ENCODE results near the gene C5orf15. TPM values are rescaled to one million over a fixed set of nuclear protein-coding genes. Genes with fewer than 3 reads are reported as not detected.
"Not testable (repeated sequence)": the region's sequence is repeated elsewhere in the genome, so short reads cannot be mapped to it uniquely, and the experiment has no call there.

Gene C5orf15
- total RNA-seq, 3 donors from 2014 or later, result 40.6 to 68.9 (median 41.0) TPM

GRCh38 chr5:133939668-133940067 is 28.8 kb downstream of the C5orf15 start:
- peaks cover 0 to 8% of the 10 kb centered on the region in 2 donors for H3K4me1 ChIP-seq
- no peaks in the 10 kb centered on the region for H3K9me3 ChIP-seq
- no peak overlapping the region for H3K27ac ChIP-seq
- H3K4me3 ChIP-seq, result no peak overlapping the region
- DNase-seq (ENCODE audit: low spot score in 2 of 2), result no peak
- intact Hi-C loops (cut with DNase I; ENCODE audit: low total_unique reads), result no loop called here
- H3K27me3 ChIP-seq, result no peaks in the 10 kb centered on the region
- TF ChIP-seq POLR2AphosphoS5 (IDR thresholded peaks at IDR 0.05), result no peak
- TF ChIP-seq POLR2A (IDR thresholded peaks at IDR 0.05), result no peak
- TF ChIP-seq CTCF (IDR thresholded peaks at IDR 0.05), result no peak
- no peaks in the 10 kb centered on the region for H3K36me3 ChIP-seq

GRCh38 chr5:133938929-133939328 is 29.5 kb downstream of the C5orf15 start:
- intact Hi-C loops (cut with DNase I; ENCODE audit: low total_unique reads), result no loop called here
- Histone ChIP-seq H3K9me3 (no peaks in the 10 kb centered on the region), H3K4me1 (peaks cover 0 to 8% of the 10 kb centered on the region in 2 donors), H3K36me3 (no peaks in the 10 kb centered on the region), H3K27ac (no peak overlapping the region), H3K4me3 (no peak overlapping the region), H3K27me3 (no peaks in the 10 kb centered on the region)
- no peak for TF ChIP-seq POLR2A (IDR thresholded peaks at IDR 0.05)
- no peak for TF ChIP-seq CTCF (IDR thresholded peaks at IDR 0.05)
- no peak for TF ChIP-seq POLR2AphosphoS5 (IDR thresholded peaks at IDR 0.05)
- no peak for DNase-seq (ENCODE audit: low spot score in 2 of 2)

GRCh38 chr5:133938039-133938821 is 30.2 kb downstream of the C5orf15 start:
- H3K4me3 ChIP-seq, result no peak overlapping the region
- DNase-seq (ENCODE audit: low spot score in 2 of 2), result no peak
- H3K36me3 ChIP-seq, result no peaks in the 10 kb centered on the region
- peaks cover 0 to 4% of the 10 kb centered on the region in 2 donors for H3K4me1 ChIP-seq
- TF ChIP-seq CTCF (IDR thresholded peaks at IDR 0.05) (no peak), POLR2AphosphoS5 (IDR thresholded peaks at IDR 0.05) (no peak)
- H3K9me3 ChIP-seq, result no peaks in the 10 kb centered on the region
- intact Hi-C loops (cut with DNase I; ENCODE audit: low total_unique reads), result no loop called here
- H3K27ac ChIP-seq, result no peak overlapping the region
- H3K27me3 ChIP-seq, result no peaks in the 10 kb centered on the region

- H3K36me3 ChIP-seq; H3K27ac ChIP-seq; H3K27me3 ChIP-seq; DNase-seq (ENCODE audit: low spot score in 2 of 2); intact Hi-C loops (cut with DNase I; ENCODE audit: low total_unique reads); H3K9me3 ChIP-seq; H3K4me3 ChIP-seq; H3K4me1 ChIP-seq: not testable (repeated sequence)
These were observed 30.8 kb downstream of the C5orf15 start for GRCh38 chr5:133937628-133938027.

- H3K36me3 ChIP-seq, result no peaks in the 10 kb centered on the region
- no peaks in the 10 kb centered on the region for H3K27me3 ChIP-seq
- no peak overlapping the region for H3K27ac ChIP-seq
- H3K4me3 ChIP-seq, result no peak overlapping the region
- intact Hi-C loops (cut with DNase I; ENCODE audit: low total_unique reads), result no loop called here
- H3K9me3 ChIP-seq, result no peaks in the 10 kb centered on the region
- TF ChIP-seq POLR2AphosphoS5 (IDR thresholded peaks at IDR 0.05), result no peak
- no peak for TF ChIP-seq POLR2A (IDR thresholded peaks at IDR 0.05)
- no peak for TF ChIP-seq CTCF (IDR thresholded peaks at IDR 0.05)
- no peak for DNase-seq (ENCODE audit: low spot score in 2 of 2)
- H3K4me1 ChIP-seq, result no peaks in the 10 kb centered on the region
These were observed 31.8 kb downstream of the C5orf15 start for GRCh38 chr5:133936651-133937015.

GRCh38 chr5:133935991-133936650 is 32.3 kb downstream of the C5orf15 start:
- H3K27me3 ChIP-seq; DNase-seq (ENCODE audit: low spot score in 2 of 2); intact Hi-C loops (cut with DNase I; ENCODE audit: low total_unique reads); H3K36me3 ChIP-seq; H3K4me1 ChIP-seq; H3K9me3 ChIP-seq; H3K4me3 ChIP-seq; H3K27ac ChIP-seq: not testable (repeated sequence)
